GM19240 (cell line): ENCODE results near the gene OMD.
"Not testable (repeated sequence)": the region's sequence is repeated elsewhere in the genome, so short reads cannot be mapped to it uniquely, and the experiment has no call there.

Experiments
- DNase-seq: peaks from one replicate; pipeline ENCODE4 v3.0.0; 2011; ENCODE audit warnings: low spot score; ENCODE audit not compliant: insufficient read length

Gene OMD

GRCh38 chr9:92411157-92411556 lies 13.1 kb downstream of the OMD start:
- not testable (repeated sequence) for DNase-seq

DNA sequence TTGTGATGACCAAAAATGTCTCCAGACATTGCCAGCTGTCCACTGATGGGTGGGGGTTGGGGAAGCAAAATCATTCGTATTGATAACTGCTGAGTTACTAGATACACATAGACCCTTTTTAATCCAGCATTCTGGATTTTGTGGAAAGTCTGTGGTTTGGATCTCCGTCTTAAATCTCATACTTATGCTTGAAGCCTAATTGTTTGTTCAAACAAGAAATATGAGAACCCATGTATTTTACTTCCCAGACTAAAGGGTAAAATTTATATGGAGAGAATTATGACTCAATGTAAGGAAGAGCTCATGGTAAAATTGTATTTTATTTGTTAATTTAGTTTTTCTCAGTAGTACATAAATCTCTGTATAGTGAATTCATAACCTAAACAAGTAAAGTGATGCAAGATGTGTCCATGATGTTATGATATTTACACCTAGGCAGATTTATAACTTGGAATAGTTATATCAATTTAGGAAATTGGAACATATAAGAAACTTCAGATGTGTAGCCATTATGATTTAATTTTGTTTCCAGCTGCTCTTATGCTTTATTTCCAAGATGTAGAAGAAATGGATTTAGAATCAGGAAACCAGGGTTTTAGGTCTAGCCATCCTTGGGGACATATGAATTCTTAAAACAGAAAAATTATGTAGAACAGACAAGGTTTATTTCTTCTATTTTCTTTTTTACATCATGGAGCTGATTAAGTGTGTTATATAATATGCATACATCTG lies 15.4 kb downstream of the OMD start:
- DNase-seq: no peak

GRCh38 chr9:92407818-92408217 lies 16.5 kb downstream of the OMD start:
- DNase-seq: no peak

DNA sequence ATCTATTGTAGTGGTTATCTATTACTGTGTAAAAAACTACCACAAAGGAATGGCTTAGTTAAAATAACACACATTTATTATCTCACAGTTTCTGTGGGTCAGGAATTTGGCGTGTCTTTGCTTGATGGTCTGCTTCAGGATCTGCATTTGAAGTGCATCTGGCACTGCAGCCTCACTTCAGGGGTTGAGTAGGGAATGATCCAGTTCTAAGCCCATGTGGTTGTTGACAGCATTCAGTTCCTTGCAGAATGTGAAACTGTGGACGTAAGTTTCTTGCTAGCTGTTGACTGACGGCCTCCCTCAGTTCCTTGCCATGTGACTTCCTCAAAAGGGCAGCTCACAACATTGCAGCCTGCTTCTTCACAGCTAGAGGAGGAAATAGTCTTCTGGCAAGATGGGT lies 17.8 kb downstream of the OMD start:
- DNase-seq: peak; percentile 9

GRCh38 chr9:92405818-92406217 lies 18.5 kb downstream of the OMD start:
- no peak for DNase-seq

DNA sequence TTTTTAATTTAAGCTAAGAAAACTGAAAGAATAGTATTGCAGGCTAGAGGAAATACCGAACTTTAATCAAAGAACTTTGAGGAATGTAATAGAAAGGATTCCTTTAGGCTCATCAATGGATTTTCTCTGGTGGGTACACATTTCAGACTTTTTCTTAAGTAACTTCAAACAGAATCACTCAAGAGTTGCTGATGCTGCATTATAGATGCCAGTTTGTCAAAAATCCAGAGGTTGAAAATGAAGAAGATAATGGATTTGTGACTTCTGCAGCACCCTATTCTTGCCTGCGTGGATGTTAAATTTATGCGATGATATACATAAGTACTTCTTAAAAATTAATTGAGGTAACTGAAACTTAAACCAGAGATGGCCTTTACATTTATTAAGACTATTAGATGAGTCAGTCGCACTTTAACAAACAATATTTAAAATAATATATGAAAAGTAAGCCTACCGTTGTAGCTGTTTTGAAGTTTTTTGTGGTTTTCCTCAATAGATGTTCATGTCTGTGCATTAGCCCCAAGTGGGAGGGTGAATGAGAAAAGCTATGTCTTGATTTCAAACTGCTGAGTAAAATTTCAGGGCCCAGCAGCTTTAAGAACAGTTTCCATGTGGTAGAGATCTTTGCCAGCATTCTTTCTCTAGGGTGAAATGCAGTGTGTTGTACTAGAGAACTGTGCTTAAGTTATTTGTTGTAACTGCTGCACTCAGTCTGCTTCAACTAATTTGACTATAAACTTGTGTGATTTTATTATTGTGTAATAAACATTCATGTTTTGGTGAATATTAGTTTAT lies 20.0 kb downstream of the OMD start, which contains the start of gene OGN:
TSS of gene OGN (minus strand) at position 537 of the 795 bp plus-strand sequence. CDS start 1,171 bp downstream, outside the sequence.
- no peak for DNase-seq

DNA sequence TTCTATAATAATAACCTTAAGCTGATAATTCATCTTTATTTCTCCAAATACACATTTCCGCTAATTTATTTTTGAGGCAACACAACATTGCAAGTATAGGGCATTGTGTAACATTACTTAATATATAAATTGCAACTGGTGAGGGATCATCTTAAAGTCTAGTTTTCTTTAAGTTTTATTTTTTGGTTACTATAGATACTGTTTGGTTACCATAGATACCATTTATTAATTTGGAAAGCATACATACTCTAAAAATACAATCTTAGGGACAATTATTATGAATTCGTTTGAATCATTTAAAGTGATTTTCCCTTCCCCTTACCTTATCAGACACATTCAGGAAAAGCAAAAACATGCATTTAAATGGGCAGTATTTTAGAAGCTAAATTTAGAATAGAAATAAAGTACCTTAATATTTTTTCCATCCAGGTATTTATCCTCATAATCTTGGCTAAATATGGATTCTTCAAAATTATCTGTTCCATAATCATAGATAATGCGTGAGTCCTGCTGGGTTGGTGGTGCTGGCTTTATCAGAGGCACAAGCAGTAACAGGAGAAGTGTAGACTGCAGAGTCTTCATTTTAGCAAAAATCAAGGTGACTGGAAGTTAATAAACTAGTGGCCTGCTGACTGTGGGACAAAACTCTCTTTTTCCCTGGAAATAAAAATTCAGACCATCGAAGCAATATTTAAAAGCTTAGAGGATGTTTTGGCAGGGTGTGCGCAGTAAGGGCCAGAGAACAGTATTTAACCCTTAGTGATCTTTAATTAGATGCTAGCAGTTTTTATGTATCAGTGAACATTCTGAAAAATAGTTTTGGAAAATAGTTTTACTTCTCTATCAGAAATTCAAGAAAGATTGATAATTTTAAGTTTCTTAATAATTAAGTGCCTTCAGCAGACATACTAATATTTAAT lies 21.2 kb downstream of the OMD start:
- DNase-seq: no peak

- DNase-seq: no peak
Observed at GRCh38 chr9:92402360-92402759, 21.9 kb downstream of the OMD start.

GRCh38 chr9:92397853-92398252 lies 26.4 kb downstream of the OMD start:
- no peak for DNase-seq

- DNase-seq: no peak
Observed at GRCh38 chr9:92395617-92396016, 28.7 kb downstream of the OMD start.

GRCh38 chr9:92393686-92394085 lies 30.6 kb downstream of the OMD start:
- no peak for DNase-seq

DNA sequence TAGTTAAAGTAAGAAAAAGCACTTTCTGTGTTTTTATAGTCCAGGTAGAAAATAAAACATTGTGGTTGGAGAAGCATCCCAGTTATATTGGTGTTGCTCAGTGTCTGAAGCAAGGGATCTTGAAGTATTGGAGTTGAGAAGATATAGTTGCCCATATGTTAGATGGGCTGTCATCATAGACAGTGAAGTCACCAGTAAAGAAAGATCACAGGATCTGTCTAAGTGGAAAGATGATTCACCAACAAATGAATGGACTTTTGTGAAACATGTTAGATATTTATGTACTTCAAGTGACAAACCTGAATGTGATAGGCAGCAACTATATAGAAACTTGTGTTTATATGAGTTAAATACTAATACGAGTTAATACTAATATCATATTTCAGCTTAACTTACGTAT lies 31.6 kb downstream of the OMD start:
- DNase-seq: no peak

DNA sequence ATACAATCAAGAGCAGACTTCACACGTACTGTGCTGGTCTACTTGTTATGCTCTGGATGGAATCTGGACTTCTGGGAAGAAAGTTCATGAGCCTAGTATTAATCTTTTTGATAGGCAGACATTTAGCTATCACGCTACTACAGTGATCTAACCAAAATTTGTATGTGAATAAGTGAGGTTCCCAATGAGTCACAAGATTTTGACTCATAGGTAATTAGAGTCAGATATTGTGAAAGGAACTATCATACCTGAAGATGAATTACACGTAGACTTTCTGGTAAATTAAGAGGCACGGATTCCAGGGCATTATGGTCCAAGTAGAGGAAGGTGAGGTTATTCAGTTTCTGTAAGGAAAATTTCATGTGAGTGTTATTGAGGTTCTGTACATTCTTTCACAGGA lies 38.3 kb downstream of the OMD start:
- DNase-seq: no peak

- DNase-seq: no peak
Observed at GRCh38 chr9:92385477-92385876, 38.8 kb downstream of the OMD start.

GRCh38 chr9:92385001-92385400 lies 39.3 kb downstream of the OMD start:
- DNase-seq: no peak

DNA sequence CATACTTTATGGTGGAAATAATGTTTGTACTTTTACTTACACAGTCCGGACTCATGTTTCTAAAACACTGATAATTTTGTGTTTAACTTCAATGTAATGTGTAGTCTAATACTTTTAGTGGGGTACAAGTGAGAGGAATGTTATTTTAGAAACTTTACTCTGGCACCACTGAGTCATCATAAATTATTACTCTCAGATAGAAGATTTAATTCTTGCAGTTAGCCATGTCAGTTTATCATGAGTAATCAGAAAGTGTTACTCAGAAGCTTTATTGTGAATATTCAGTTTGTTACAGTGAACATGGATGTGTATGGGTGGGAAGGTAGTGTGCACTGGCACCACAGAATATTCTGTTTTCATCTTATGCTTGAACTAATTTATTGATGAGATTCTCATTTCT lies 39.9 kb downstream of the OMD start:
- no peak for DNase-seq

DNA sequence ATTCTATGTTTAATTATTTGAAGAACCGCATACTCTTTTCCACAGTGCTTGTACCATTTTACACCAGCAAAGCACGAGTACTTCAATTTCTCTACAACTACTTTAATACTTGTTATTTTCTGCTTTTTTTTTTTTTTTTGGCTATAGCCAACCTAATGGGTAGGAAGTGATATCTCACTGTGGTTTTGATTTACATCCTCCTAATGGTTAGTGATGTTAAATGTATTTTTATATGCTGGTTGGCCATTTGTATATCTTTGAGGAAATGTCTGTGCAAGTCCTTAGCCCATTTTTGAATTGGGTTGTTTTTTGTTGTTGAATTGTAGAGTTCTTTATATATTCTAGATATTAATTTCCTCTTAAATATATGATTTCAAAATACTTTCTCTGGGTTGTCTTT lies 42.5 kb downstream of the OMD start:
- DNase-seq: no peak

GRCh38 chr9:92380603-92381002 lies 43.7 kb downstream of the OMD start:
- no peak for DNase-seq

- DNase-seq: no peak
Observed at GRCh38 chr9:92378865-92379560, 45.3 kb downstream of the OMD start.

- no peak for DNase-seq
Observed at GRCh38 chr9:92377876-92378275, 46.4 kb downstream of the OMD start.

DNA sequence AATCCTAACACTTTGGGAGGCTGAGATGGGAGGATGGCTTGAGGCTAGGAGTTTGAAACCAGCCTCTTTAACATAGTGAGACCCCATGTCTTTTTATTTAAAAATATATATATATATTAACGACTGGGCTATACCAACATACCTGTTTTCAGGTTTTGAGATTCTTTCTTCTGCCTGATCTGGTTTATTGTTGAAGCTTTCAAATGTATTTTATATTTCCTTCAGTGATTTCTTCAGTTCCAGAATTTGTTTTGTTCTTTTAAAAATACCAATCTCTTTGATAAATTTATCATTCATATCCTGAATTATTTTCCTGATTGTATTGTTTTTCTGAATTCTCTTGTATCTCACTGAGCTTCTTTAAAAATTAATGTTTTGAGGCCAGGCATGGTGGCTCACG lies 51.1 kb downstream of the OMD start:
- no peak for DNase-seq
